GM18873 (cell line): Measurements from ENCODE around the gene TMBIM1.
"Not testable (repeated sequence)": the region's sequence is repeated elsewhere in the genome, so short reads cannot be mapped to it uniquely, and the experiment has no call there.

ENCODE experiments used
- ATAC-seq: cut with Tn5 transposase; IDR thresholded peaks from one replicate; pipeline ENCODE4 v1.9.1; 2021; ENCODE audit warnings: mild to moderate bottlenecking, moderate library complexity, moderate number of reproducible peaks; ENCODE audit not compliant: unreplicated experiment, low FRiP score

The TMBIM1 gene

DNA sequence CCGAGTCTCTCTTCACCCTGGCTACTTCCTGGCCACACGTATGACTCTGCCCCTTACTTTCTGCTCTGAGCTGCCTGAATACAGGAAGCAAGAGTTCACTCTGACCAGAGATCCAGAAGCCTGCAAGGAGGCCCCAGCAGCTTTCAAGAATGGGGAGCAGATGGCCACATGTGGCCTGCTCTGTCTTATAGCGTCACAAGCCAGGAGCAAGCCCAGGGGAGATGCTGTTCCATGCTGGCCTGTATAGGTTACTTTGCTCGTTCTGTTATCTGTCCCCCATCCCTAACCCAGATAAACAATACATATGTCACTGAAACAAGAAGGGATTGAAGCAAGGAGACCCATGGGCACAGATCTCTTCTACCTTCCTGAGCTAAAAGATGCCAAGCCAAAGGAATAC lies 17.7 kb downstream of the TMBIM1 start:
- ATAC-seq, result no peak

DNA sequence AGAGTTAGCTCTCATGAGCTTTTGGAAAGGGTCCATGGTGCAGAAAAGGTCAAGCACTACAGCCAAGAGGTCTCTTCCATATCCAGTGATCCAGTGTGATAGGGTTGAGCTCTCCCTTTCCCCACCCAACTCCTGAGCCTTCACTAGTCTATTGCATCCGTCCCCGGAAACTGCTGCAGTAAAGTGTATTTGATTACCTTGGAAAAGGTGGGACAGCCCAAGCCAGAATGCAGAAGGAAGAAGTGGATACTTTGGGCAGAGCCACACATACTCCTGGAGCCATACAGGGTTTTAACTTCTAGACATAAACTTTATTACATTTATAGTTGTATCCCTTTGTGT lies 18.4 kb downstream of the TMBIM1 start:
- ATAC-seq, result no peak

DNA sequence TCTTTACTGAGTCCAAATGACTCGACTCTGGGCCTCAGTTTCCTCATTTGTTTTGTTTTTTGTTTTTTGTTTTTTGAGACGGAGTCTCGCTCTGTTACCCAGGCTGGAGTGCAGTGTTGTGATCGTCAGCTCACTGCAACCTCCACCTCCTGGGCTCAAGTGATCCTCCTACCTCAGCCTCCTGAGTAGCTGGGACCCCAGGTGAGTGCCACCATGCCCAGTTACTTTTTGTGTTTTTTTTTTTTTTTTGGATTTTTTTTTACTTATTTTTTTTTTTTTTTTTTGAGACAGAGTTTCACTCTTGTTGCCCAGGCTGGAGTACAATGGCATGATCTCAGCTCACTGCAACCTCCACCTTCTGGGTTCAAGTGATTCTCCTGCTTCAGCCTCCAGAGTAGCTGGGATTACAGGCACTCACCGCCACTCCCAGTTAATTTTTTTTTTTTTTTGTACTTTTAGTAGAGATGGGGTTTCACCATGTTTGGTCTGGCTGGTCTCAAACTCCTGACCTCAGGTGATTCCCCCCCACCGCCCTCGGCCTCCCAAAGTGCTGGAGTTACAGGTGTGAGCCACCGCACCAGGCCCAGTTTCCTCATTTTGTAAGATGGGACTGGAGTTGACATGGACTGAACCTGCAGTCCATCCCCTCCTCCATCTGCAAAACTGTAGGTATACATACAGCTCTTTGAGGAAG lies 18.9 kb downstream of the TMBIM1 start:
- not testable (repeated sequence) for ATAC-seq

DNA sequence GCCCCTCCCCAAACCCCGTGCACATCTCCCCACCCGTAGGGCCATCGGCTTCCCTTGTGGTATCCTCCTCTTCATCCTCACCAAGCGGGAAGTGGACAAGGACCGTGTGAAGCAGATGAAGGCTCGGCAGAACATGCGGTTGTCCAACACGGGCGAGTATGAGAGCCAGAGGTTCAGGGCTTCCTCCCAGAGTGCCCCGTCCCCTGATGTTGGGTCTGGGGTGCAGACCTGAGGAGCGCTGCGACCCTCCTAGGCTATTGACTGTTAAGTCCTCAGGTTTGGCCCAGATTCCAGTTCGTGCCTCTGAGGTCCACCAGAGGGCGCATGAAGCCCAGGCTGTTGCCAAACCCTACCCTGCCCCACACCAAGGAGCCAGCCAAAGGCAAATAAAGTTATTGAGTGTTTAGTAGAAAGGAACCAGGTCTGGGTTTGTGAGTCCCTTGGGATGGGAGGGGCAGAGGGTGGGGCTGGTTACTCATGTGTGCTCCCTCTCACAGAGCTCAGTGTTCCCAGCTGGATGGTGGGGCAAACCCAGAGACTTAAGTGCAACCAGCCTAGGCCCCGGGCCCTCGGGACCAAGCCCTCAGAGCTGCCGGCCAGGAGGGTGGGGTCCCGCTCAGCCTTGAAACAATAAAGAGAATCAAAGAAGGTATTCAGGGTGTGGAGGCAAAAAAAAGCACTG lies 19.6 kb downstream of the TMBIM1 start:
- peak; percentile 25 for ATAC-seq

DNA sequence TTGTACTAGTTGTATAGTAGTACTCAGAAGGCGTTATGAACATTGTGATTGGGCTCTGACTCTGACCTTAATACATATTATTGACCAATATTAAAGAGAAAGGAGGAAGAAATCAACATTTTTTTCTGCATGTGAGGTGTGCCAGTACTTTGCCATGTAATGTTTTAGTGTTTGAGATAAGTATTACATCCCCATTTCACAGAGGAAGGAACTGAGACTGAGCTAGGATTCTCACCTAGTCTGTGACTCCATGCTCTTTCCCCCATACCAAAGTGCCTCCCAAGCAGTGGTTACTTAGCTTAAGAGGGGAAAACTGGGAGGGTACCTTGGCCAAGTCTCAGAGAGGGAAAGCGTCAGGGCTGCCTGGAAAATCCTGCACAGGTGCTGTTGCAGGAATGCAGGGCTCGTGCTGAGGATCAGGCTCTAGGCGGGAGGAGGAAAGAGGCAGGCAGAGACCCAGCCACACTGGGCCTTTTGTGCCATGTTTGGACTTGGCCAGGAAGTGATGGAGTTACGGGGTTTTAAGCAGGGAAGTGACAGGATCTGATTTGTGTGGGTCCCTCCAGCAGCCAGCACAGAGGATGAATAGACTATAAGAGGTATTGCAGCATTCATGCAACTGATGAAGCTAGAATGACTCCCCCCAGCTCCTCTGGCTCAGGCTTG lies 20.3 kb downstream of the TMBIM1 start:
- ATAC-seq, result no peak

DNA sequence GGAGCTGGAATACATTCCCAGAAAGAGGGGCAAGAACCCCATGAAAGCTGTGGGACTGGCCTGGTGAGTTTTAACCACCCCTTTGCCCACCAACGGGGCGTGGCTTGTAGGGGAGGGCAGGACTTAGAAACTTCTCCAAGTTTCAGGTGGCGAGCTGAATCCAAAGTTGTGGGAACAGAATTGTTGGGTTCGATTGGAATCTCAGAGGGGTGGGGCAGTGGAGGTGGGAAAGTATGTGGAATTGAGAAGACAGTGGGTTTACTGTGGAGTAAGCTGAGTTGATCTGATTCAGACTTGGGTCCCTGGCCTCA lies 20.9 kb downstream of the TMBIM1 start:
- no peak for ATAC-seq

DNA sequence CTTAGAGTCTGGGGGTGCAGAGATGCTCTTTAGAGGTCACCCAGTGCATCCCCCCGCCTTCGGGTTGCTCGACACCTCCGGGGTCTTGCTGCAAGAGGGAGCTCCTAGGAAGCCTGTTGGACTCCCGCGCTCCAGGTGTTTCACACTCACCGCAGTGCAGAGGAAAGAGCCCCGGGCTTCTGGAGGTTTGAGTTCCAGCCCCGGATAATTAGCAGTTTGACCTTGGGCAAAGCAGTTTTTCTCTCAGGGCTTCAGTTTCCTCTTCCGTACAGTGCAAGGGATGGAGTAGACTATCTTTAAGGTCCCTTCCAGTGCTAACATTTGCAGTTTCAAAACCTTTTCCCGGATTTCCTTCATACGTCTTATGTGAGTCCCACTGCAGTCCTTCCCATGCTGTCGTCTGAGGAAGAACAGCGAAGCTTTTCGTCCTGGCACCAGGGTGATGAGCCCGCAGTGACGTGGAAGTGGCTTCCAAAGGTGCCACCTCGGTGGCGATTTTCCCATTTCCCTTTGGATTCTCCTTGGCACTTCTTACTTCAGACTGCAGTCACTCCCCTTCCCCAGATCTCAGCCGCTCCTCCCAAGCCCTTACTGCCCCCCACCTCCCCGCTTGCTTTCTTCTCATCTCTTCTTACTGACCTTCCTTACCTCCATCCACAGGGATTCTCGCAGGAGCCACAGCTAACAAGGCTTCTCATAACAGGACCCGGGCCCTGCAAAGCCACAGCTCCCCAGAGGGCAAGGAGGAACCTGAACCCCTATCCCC lies 21.4 kb downstream of the TMBIM1 start:
- no peak for ATAC-seq

DNA sequence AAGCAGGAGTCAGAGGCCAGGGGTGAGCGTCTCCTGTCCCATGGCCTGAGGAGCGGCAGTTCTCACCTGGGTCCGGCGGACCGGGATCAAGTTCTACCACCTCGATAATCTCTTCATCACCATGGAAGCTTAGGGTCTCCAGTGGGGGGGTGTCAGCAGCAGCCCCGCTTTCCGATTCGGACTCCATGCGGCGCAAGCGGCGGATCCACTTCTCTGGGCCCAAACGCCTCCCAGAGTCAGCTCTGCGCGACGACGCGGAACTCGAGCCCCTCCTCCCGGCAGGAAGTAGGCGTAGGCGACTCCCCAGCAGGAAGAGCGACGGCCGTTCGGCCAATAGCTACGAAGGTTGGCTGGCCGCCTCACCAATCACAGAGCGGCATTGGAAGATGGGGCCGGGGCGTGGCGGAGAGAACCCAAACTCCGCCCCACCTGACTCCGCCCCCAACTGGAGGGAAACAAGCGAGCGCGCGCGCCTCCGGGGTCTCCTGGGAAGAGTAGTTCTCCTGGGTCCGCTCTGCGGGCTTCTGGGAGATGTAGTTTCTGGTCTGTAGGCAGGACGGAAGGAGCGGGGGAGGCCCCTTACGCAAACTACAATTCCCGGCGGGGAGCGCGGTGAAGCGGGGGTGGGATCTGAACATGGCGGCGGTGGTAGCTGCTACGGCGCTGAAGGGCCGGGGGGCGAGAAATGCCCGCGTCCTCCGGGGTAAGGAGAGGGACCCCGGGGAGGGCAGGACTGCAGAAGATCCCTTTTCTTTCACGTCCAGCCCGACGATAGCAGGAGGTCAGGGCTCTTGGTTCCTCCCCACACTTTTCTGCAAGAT lies 22.2 kb downstream of the TMBIM1 start, which contains the start of the genes AAMP and PNKD:
Gene AAMP, minus strand, starts transcription at position 238 of the 821 bp plus-strand sequence. Its CDS starts 51 bp downstream, at position 187.
Gene PNKD, plus strand, starts transcription at position 620 of the 821 bp plus-strand sequence. Its CDS starts 17 bp downstream, at position 637.
- peak; percentile 89 for ATAC-seq

DNA sequence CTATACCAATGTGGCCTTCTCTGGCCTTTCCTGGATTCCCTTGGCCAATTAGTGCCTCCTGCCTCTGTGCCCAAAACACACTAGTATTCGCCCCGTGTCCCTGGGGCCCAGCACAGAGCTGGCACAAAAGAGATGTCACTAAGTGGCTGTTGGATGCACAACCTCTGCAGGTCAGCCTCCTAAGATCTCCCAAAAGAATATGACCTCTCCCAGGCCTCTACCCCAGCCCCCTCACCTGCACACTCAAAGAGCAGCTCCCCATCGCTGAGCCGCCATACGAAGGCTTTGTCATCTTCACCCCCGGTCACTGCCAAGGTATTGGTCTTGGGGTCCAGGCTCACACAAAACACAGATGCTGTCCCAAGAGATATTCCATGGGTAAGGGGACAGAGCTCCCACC lies 25.0 kb downstream of the TMBIM1 start:
- no peak for ATAC-seq

DNA sequence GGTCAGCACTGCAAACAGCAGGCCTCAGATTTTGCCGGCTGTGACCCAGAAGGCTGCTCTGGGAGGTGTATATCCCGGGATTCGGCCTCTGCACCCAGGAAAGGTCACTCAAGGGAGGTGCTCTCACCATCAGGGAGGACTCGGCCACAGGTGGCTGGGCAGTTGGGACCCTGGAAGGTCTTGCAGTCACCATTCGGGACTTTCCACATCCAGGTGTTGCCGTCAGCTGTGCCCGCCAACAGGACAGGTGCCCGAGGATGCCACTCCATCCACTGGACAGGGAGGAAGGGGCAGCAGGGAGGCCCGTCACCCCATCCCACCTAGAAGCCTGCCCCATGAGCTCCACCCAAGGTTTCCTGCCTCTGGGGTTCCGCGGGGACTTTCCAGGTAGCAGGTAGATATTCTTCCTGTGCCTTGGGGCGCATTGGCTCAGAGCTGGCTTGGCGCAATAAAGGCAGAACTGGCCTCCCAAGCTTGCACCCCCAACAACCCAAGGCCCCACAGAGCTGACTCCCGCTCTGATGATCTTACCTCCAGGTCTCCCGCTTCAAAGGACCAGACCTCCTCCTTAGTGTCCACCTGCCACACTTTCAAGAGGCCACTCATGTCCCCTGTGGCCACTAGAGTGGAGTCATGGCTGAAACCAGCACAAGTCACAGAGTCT lies 25.9 kb downstream of the TMBIM1 start:
- ATAC-seq, result no peak

DNA sequence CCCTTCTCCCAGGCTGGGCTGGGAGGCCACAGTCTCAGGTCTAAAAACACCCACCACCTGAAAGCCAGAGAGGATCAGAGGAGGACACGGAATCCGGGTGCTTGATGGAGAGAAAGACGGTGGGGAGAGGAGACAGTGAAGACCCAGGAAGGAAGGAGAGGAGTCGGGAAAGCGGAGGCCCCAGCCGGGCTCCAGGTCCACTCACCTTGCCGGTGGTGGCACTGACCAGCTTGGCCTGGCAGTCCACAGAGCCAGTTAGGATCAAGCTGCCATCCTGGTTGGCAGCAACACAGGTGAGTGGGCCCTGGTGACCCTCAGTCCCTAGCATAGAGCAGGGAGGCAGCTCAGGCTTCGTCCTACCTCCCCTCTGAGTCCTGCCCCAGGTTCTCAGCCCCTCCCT lies 26.7 kb downstream of the TMBIM1 start:
- no peak for ATAC-seq

DNA sequence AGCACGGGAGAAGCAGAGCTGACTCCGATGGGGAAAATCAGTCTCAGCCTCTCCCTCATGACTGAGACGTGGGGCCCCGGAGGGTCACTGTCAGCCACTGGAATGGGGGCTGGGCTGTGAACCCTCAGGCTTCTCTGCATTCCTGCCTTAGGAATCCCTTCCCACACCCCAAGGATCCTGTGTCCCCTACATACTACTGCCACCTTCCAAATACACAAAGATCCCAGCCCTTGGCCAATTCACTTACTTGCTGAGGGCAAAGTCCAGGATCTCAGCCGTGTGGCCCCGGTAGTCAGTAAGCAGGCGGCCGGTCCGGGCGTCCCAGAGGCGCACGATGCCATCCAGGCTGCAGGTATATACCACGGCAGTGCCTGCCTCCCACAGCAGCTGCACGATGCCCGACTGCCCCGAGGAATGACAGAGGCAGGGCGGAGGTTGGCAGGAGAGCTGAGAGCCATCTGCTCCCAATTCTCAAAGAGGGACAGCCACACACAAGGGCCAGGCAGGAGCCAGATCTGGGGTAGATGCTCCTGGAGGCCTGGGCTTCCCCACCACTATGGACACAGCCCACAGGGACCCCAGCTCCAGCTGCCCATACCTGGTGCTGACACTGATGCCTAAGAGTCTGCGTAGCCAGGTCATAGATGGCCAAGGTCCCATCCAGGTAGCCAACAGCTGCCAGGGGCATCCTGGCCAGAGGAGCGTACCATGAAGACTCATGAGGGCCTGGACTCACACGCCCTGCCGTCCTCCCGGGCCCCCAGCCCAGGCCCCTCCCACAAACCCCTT lies 27.3 kb downstream of the TMBIM1 start:
- no peak for ATAC-seq

DNA sequence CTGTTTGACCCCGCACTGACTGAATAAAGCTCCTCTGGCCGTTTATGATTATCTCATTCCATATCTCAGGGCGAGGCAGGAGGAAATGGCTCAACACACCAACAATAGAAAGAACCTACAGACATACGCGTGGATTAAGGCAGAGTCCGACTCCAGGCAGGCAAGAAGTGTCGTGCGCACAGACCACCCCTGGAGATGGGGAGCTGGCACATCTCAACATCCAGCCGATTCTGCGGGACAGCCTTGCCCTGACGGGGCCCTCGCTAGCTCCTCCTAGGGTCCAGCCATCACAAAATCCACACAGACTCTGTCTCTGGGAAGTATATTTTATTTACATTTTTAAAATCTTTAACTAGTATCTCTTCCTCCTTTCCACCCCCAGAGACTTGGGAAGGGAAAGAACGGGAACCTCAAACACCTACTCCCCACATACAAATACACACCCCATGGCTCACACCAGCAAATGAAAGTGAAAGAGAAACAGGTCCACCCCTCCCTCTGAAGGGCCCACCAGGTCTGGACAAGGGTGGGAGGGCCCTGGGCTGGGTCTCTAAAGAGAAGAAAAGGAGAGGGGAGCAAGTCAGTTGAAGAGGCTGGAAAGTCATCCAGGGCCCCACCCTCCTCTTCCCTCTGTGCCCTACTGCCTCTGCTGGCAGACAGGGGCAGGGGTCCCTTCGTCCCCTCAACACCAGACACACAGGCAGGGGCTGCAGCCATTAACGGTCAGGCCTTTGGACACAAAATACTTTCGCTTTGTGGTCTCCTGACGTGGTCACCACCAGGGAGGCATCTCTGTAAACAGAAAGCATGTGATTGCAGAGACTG lies 28.3 kb downstream of the TMBIM1 start:
- no peak for ATAC-seq

DNA sequence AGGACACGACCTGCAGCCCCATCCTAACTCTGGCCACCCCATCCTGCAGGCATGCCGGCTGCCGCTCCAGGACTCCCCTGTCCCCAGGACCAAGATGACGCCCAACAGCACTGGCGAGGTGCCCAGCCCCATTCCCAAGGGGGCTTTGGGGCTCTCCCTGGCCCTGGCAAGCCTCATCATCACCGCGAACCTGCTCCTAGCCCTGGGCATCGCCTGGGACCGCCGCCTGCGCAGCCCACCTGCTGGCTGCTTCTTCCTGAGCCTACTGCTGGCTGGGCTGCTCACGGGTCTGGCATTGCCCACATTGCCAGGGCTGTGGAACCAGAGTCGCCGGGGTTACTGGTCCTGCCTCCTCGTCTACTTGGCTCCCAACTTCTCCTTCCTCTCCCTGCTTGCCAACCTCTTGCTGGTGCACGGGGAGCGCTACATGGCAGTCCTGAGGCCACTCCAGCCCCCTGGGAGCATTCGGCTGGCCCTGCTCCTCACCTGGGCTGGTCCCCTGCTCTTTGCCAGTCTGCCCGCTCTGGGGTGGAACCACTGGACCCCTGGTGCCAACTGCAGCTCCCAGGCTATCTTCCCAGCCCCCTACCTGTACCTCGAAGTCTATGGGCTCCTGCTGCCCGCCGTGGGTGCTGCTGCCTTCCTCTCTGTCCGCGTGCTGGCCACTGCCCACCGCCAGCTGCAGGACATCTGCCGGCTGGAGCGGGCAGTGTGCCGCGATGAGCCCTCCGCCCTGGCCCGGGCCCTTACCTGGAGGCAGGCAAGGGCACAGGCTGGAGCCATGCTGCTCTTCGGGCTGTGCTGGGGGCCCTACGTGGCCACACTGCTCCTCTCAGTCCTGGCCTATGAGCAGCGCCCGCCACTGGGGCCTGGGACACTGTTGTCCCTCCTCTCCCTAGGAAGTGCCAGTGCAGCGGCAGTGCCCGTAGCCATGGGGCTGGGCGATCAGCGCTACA lies 29.4 kb downstream of the TMBIM1 start:
- no peak for ATAC-seq

DNA sequence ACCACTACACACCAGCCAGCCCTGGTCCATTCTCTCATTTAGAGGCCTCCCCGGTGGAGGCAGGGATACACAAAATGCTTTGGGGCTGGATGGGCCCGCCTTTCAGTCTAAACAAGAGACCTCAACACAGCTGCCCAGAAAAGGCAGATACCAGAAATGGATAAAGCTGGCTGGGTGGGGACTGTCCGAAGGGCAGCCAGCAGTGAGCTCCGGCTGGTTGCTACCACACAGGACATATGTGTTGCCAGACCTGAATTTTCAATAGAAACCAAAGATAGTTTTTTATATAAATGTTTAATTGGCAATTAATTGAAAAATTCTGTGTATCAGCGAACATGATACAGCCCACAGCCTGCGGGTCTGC lies 30.1 kb downstream of the TMBIM1 start:
- no peak for ATAC-seq

DNA sequence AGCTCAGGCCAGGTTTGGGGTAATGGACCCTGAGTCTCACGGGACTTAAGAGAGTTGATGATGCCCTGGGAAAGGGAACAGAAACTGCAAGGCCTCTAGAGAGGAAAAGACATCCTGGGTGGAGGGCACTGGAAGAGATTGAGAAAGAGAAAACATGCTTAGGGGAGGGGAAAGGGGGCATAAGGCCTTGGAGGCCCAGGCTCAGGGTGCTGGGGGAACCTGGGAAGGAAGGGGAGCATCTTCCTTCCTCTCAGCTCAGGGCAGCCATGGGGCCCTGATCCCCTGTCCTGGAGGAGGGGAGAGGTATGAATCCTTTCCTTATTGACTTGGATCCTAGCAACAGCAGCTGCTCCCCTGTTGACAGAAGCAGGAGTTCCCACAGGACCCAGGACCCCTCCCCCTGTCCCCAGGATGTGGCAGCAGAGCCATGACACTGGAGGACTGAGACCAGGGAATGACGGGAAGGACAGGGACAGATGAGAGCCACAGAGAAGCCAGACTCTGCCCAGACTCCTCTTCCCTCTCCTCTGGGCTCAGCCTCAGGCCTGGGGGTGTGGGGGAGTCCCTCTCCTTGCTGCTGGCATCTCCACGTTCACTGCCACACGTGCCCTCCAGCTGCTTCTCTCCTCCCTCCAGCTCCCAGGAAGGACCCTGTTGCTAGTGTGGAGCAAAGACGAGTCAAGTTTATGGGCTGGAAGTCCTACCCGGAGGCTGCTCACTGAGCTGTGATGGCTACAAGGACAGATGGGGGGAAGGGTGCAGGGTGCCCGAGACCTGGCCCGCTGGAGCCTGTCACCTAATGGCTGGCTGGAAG lies 30.7 kb downstream of the TMBIM1 start:
- no peak for ATAC-seq
